ENCODE data around the gene SRCIN1.

The SRCIN1 gene

DNA sequence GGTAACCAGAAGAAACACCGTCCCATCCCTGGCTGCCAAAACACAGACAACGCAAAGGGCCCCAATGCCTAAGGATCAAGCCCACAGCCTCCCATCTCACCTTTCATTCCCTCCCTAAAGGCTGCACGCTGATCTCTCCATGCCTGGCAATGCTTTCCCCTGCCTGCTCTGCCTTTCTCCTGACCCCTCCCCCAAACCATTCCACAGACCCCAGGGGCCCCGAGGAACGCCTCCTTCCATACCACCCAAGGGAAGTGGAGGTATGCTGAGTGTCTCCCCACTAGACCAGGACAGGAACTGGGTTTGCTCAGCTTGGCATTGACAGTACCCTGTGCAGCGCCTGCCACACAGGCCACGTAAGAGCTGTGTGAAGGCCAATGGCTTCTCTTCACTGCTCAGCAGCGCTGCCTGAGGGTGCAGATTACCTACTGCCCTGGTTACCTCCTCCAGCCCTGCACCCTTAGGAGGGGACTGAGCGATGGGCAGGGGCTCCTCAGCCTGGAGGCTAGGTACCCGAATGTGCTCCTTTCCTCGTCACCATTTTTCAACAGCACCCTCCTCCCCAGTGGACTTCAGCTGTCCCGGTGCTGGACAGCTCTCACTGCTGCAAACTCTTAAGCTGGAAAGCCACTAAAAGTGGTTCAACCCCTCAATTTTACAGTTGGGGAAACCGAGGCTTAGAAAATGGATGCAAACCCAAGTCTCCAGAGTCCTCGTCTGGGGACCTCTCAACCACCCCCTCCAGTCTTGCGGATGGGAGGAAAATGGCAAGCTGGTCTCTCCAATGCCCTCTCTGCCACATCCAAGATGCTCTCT, 45.0 kb downstream of the SRCIN1 start:
- Histone ChIP-seq H3K36me3 (ENCODE audit: control insufficient read depth, insufficient read depth, low read length) (no peaks in the 10 kb centered on the region), H3K4me1 (ENCODE audit: control insufficient read depth, insufficient read depth, low read length, poor library complexity, severe bottlenecking) (peaks cover 39% of the 10 kb centered on the region), H3K4me3 (ENCODE audit: extremely low read depth, insufficient read depth, low read length, poor library complexity, severe bottlenecking) (no peak overlapping the region), H3K9me3 (ENCODE audit: control insufficient read depth, low read length) (no peaks in the 10 kb centered on the region), H3K27ac (ENCODE audit: low read depth, low read length, severe bottlenecking) (no peak overlapping the region)
- 26 to 33% methylated on average over 13 to 14 of the region's 15 CpGs for WGBS, 2 experiments (ENCODE audit: insufficient coverage in 2 of 2)

DNA sequence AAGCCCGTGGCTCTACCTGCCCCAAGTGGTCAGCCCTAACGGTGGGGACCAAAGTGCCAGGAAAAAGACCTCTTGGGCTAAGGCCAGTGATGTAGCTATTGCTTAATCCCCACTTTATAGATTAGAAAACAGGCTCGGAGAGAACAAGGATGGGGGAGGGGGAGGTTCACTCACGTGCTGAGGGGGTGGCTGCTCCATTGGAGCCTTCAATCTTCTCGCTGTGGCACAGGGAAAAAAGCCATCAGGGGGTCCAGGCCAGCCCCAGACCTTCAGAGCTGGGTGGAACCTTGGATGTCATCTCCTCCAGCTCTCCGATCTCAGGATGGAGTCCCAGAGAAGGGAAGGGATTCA, 45.9 kb downstream of the SRCIN1 start:
- H3K4me3 ChIP-seq (ENCODE audit: extremely low read depth, insufficient read depth, low read length, poor library complexity, severe bottlenecking): no peak overlapping the region
- no peak overlapping the region for H3K27ac ChIP-seq (ENCODE audit: low read depth, low read length, severe bottlenecking)
- H3K36me3 ChIP-seq (ENCODE audit: control insufficient read depth, insufficient read depth, low read length): no peaks in the 10 kb centered on the region
- H3K4me1 ChIP-seq (ENCODE audit: control insufficient read depth, insufficient read depth, low read length, poor library complexity, severe bottlenecking): peaks cover 32% of the 10 kb centered on the region
- 16 to 30% methylated on average over 5 to 6 of the region's 6 CpGs for WGBS, 2 experiments (ENCODE audit: insufficient coverage in 2 of 2)
- H3K9me3 ChIP-seq (ENCODE audit: control insufficient read depth, low read length): no peaks in the 10 kb centered on the region

GRCh38 chr17:38559051-38559879, 46.5 kb downstream of the SRCIN1 start:
- H3K4me3 ChIP-seq (ENCODE audit: extremely low read depth, insufficient read depth, low read length, poor library complexity, severe bottlenecking): peak overlapping the region; percentile 27

GRCh38 chr17:38558728-38559050, 47.1 kb downstream of the SRCIN1 start:
- H3K4me3 ChIP-seq (ENCODE audit: extremely low read depth, insufficient read depth, low read length, poor library complexity, severe bottlenecking): peak overlapping the region; percentile 27
- 3 to 6% methylated on average over 9 to 10 of the region's 10 CpGs for WGBS, 2 experiments (ENCODE audit: insufficient coverage in 2 of 2)

More at GRCh38 chr17:38559051-38559879, 46.5 kb downstream of the SRCIN1 start:
- Histone ChIP-seq H3K27ac (ENCODE audit: low read depth, low read length, severe bottlenecking) (no peak overlapping the region), H3K9me3 (ENCODE audit: control insufficient read depth, low read length) (no peaks in the 10 kb centered on the region), H3K36me3 (ENCODE audit: control insufficient read depth, insufficient read depth, low read length) (no peaks in the 10 kb centered on the region), H3K4me1 (ENCODE audit: control insufficient read depth, insufficient read depth, low read length, poor library complexity, severe bottlenecking) (peaks cover 27% of the 10 kb centered on the region)
- WGBS, 2 experiments (ENCODE audit: insufficient coverage in 2 of 2): 2 to 3% methylated on average over 31 to 35 of the region's 44 CpGs

GRCh38 chr17:38557836-38558727, 47.7 kb downstream of the SRCIN1 start:
- peaks cover 23% of the 10 kb centered on the region for H3K4me1 ChIP-seq (ENCODE audit: control insufficient read depth, insufficient read depth, low read length, poor library complexity, severe bottlenecking)
- no peaks in the 10 kb centered on the region for H3K9me3 ChIP-seq (ENCODE audit: control insufficient read depth, low read length)
- H3K27ac ChIP-seq (ENCODE audit: low read depth, low read length, severe bottlenecking): no peak overlapping the region
- H3K36me3 ChIP-seq (ENCODE audit: control insufficient read depth, insufficient read depth, low read length): no peaks in the 10 kb centered on the region
- 8% methylated on average over 32 to 44 of the region's 52 CpGs for WGBS, 2 experiments (ENCODE audit: insufficient coverage in 2 of 2)
- peak overlapping the region; percentile 27 for H3K4me3 ChIP-seq (ENCODE audit: extremely low read depth, insufficient read depth, low read length, poor library complexity, severe bottlenecking)

More at GRCh38 chr17:38558728-38559050, 47.1 kb downstream of the SRCIN1 start:
- H3K36me3 ChIP-seq (ENCODE audit: control insufficient read depth, insufficient read depth, low read length): no peaks in the 10 kb centered on the region
- H3K27ac ChIP-seq (ENCODE audit: low read depth, low read length, severe bottlenecking): no peak overlapping the region
- H3K9me3 ChIP-seq (ENCODE audit: control insufficient read depth, low read length): no peaks in the 10 kb centered on the region
- peaks cover 26% of the 10 kb centered on the region for H3K4me1 ChIP-seq (ENCODE audit: control insufficient read depth, insufficient read depth, low read length, poor library complexity, severe bottlenecking)

- no peaks in the 10 kb centered on the region for H3K36me3 ChIP-seq (ENCODE audit: control insufficient read depth, insufficient read depth, low read length)
- H3K4me3 ChIP-seq (ENCODE audit: extremely low read depth, insufficient read depth, low read length, poor library complexity, severe bottlenecking): no peak overlapping the region
- H3K27ac ChIP-seq (ENCODE audit: low read depth, low read length, severe bottlenecking): no peak overlapping the region
Measured at GRCh38 chr17:38557396-38557795, 48.4 kb downstream of the SRCIN1 start.

GRCh38 chr17:38556239-38556638, 49.5 kb downstream of the SRCIN1 start:
- Histone ChIP-seq H3K9me3 (ENCODE audit: control insufficient read depth, low read length) (no peaks in the 10 kb centered on the region), H3K27ac (ENCODE audit: low read depth, low read length, severe bottlenecking) (no peak overlapping the region), H3K4me3 (ENCODE audit: extremely low read depth, insufficient read depth, low read length, poor library complexity, severe bottlenecking) (no peak overlapping the region), H3K4me1 (ENCODE audit: control insufficient read depth, insufficient read depth, low read length, poor library complexity, severe bottlenecking) (peaks cover 23% of the 10 kb centered on the region), H3K36me3 (ENCODE audit: control insufficient read depth, insufficient read depth, low read length) (peaks cover 3% of the 10 kb centered on the region)
- WGBS, 2 experiments (ENCODE audit: insufficient coverage in 2 of 2): 97 to 98% methylated on average over 6 of the region's 6 CpGs

More at GRCh38 chr17:38557396-38557795, 48.4 kb downstream of the SRCIN1 start:
- Histone ChIP-seq H3K4me1 (ENCODE audit: control insufficient read depth, insufficient read depth, low read length, poor library complexity, severe bottlenecking) (peaks cover 23% of the 10 kb centered on the region), H3K9me3 (ENCODE audit: control insufficient read depth, low read length) (no peaks in the 10 kb centered on the region)
- 81 to 83% methylated on average over 5 to 6 of the region's 6 CpGs for WGBS, 2 experiments (ENCODE audit: insufficient coverage in 2 of 2)

DNA sequence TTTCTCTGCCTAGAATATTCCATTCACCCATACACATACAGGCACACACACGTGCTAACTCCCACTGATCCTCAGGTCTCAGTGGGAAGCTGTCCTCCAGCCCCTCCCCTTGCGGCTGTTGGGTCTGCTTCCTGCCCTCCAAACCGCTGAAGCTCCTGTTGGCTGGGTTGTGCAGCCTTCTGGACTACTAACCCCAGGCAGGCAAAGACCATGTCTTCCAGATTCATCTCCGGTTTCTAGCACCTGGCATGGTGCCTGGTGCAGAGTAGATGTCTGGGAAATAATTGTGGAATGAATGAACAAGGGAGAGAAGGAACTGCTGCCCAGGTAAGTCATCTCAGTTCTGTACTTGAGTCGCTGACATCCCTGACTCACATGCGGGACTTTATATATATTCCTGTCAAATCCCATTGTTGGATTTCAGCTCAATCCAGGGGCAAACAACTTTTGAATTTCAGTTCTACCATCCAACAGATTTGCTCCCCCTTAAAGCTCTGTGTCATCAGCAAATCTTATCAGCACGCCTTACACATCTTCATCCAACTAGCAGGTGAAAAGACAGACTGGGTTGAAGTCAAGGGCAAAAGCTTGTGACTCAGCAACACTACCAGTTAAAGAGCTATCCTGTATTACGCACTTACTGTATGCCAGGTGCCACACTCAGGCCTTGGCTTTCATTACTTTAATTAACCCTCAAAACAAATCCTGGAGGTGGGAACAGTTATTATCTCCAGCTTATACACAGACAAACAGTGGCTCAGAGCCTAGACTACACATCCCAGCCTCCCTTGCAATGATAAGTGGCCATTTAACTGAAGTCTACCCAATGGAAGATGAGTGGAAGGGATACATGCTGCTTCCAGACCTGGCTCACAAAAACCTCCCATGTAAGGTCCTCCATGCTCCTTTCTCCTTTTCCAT, 51.1 kb downstream of the SRCIN1 start:
- Histone ChIP-seq H3K9me3 (ENCODE audit: control insufficient read depth, low read length) (no peaks in the 10 kb centered on the region), H3K4me1 (ENCODE audit: control insufficient read depth, insufficient read depth, low read length, poor library complexity, severe bottlenecking) (peaks cover 20% of the 10 kb centered on the region), H3K4me3 (ENCODE audit: extremely low read depth, insufficient read depth, low read length, poor library complexity, severe bottlenecking) (no peak overlapping the region), H3K27ac (ENCODE audit: low read depth, low read length, severe bottlenecking) (no peak overlapping the region), H3K36me3 (ENCODE audit: control insufficient read depth, insufficient read depth, low read length) (peaks cover 3% of the 10 kb centered on the region)
- WGBS, 2 experiments (ENCODE audit: insufficient coverage in 2 of 2): 81% methylated on average over 5 of the region's 8 CpGs

GRCh38 chr17:38552343-38552742, 53.4 kb downstream of the SRCIN1 start:
- WGBS, 2 experiments (ENCODE audit: insufficient coverage in 2 of 2): 93% methylated on average over 12 to 17 of the region's 17 CpGs
- Histone ChIP-seq H3K27ac (ENCODE audit: low read depth, low read length, severe bottlenecking) (no peak overlapping the region), H3K9me3 (ENCODE audit: control insufficient read depth, low read length) (no peaks in the 10 kb centered on the region), H3K4me3 (ENCODE audit: extremely low read depth, insufficient read depth, low read length, poor library complexity, severe bottlenecking) (no peak overlapping the region), H3K36me3 (ENCODE audit: control insufficient read depth, insufficient read depth, low read length) (peaks cover 3% of the 10 kb centered on the region), H3K4me1 (ENCODE audit: control insufficient read depth, insufficient read depth, low read length, poor library complexity, severe bottlenecking) (peaks cover 4% of the 10 kb centered on the region)
